GM10248 (cell line): ENCODE measurements around the gene CELA2A.

Experiments
- CTCF ChIA-PET: fragments of 300-600 bp; sonication (Branson Sonifier 250); formaldehyde crosslinking; extraction: SDS; loops from one replicate; lab custom pipeline; 2021; ENCODE audit warnings: antibody characterized with exemption; lab: Yijun Ruan, JAX
- POLR2A ChIA-PET: fragments of 350-650 bp; sonication (Branson Sonifier 250); formaldehyde crosslinking; extraction: SDS; loops from one replicate; lab custom pipeline; 2020; ENCODE audit warnings: antibody characterized with exemption; lab: Yijun Ruan, JAX
- DNase-seq: peaks from one replicate; pipeline ENCODE4 v3.0.0; 2012; ENCODE audit errors: extremely low spot score
- CTCF ChIP-seq: IDR thresholded peaks from 2 replicates; pipeline ENCODE4 v1.5.1; 2012; ENCODE audit warnings: mild to moderate bottlenecking, low read depth; ENCODE audit errors: extremely low read depth, missing control alignments, control extremely low read depth

The CELA2A gene

GRCh38 chr1:15424146-15424667, 32.3 kb upstream of the CELA2A start:
- no peak for DNase-seq
- no peak for TF ChIP-seq CTCF
- CTCF ChIA-PET = interaction anchor here (2.7 kb wide), 1 partner anchor 100 kb away, joined by 11 read pairs; no protein-coding TSS in a partner anchor
- POLR2A ChIA-PET = interaction anchor here (0.6 kb wide), 1 partner anchor 109 kb away, joined by 4 read pairs; no protein-coding TSS in a partner anchor

GRCh38 chr1:15424981-15425380, 31.6 kb upstream of the CELA2A start:
- CTCF ChIA-PET = interaction anchor here (1.0 to 1.1 kb wide), 2 partner anchors 10 to 101 kb away, joined by 3 to 4 read pairs; no protein-coding TSS in a partner anchor
- POLR2A ChIA-PET = no interaction called here
- TF ChIP-seq CTCF = no peak
- no peak for DNase-seq

GRCh38 chr1:15425521-15425920, 31.0 kb upstream of the CELA2A start:
- TF ChIP-seq CTCF = no peak
- DNase-seq = no peak
- ChIA-PET POLR2A (no interaction called here), CTCF (interaction anchor here (1.0 to 10.4 kb wide), 4 partner anchors 10 to 102 kb away, joined by 3 to 151 read pairs (median 4); no protein-coding TSS in a partner anchor)

- DNase-seq = no peak
- ChIA-PET CTCF (interaction anchor here (1.1 to 10.4 kb wide), 3 partner anchors 10 to 102 kb away, joined by 3 to 151 read pairs (median 3); no protein-coding TSS in a partner anchor), POLR2A (no interaction called here)
- no peak for TF ChIP-seq CTCF
Observed at GRCh38 chr1:15425958-15426357, 30.6 kb upstream of the CELA2A start.

- CTCF ChIA-PET = interaction anchor here (1.5 to 10.4 kb wide), 2 partner anchors 9 to 103 kb away, joined by 3 to 151 read pairs; no protein-coding TSS in a partner anchor
Observed at GRCh38 chr1:15426492-15427279, 29.8 kb upstream of the CELA2A start.

More at GRCh38 chr1:15426492-15427279, 29.8 kb upstream of the CELA2A start:
- no peak for DNase-seq
- POLR2A ChIA-PET = no interaction called here
- no peak for TF ChIP-seq CTCF
